ENCODE results near the gene ELFN1.

The ELFN1 gene

DNA sequence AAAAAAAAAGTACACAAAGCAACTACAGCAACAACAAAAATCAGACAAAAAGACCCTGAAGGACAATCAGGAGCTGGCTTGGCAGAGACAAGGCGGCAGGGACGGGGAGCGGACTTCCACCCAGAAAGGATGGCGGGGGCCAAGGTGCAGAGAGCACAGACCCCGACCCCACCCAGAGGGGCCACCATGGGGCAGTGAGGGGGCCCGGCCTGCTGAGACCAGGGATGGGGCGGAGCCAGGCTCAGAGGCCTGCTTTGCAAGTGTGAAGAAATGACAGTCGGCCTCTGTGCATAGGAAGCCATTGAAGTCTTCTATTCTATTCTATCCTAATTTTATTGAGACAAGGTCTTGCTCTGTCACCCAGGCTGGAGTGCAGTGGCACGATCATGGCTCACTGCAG is 82.0 kb downstream of the ELFN1 start:
- Mint-ChIP-seq H3K4me1 (no peaks in the 10 kb centered on the region), H3K4me3 (no peak overlapping the region), H3K27ac (no peak overlapping the region), H3K9me3 (no peaks in the 10 kb centered on the region), H3K36me3 (ENCODE audit: low read depth) (peaks cover 8% of the 10 kb centered on the region), H3K27me3 (ENCODE audit: low read depth) (peaks cover 60% of the 10 kb centered on the region)
- TF ChIP-seq CTCF (IDR thresholded peaks at IDR 0.05; ENCODE audit: unreplicated experiment in 3 of 3) = no peak

DNA sequence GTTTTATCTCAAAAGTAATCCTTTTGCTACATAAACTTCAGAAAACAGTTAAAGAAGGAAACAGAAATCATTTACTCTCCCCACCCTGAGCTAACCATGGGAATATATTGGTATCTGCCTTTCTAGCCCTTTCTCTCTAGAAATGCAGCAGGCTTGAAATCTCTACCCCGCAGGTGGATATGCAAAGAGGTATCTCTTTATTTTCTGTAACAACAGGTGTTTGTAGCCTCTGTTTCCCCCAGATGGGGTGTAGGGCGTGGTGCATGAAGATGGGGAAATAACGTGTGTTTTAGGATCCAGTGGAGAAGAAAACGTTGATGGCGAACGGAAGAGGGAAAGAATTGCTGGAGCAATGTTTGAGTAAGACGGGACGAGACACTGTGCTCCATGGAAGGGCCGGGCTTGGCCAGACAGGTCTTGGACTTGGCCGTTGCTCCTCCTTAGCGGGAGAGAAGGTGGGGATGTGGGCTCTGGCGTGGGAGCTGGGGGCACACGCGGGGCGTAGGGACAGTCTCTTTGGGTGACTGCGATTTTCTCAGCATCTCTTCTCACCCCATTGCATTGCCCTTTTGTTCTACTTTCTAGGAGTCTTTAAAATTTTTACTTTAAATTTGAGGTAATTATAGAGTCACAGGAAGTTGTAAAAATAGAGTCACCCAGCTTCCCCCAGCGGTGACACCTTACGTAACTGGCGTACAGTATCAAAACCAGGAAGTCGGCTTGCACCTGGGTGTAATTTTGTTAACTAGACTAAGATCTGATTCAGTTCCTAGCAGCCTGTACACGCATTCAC is 82.9 kb downstream of the ELFN1 start:
- H3K36me3 Mint-ChIP-seq (ENCODE audit: low read depth) = peaks cover under 1% of the 10 kb centered on the region
- H3K27ac Mint-ChIP-seq = no peak overlapping the region
- no peak for TF ChIP-seq CTCF (IDR thresholded peaks at IDR 0.05; ENCODE audit: unreplicated experiment in 3 of 3)
- peaks cover 64% of the 10 kb centered on the region for H3K27me3 Mint-ChIP-seq (ENCODE audit: low read depth)
- no peaks in the 10 kb centered on the region for H3K4me1 Mint-ChIP-seq
- no peaks in the 10 kb centered on the region for H3K9me3 Mint-ChIP-seq
- no peak overlapping the region for H3K4me3 Mint-ChIP-seq

DNA sequence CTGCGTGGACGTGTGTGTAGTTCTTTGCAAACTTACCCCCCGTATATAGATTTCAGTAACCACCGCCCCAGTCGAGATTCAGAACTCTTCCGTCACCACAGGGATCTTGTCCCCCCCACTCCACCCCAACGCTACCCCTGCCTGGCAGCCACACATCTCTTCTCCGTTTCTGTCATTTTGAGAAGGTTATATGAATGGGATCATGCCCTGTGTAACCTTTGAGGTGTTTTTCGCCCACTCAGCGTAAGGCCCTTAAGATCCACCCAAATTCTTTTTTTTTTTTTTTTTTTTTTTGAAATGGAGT is 83.4 kb downstream of the ELFN1 start:
- Mint-ChIP-seq H3K9me3 (no peaks in the 10 kb centered on the region), H3K4me1 (no peaks in the 10 kb centered on the region), H3K27me3 (ENCODE audit: low read depth) (peaks cover 61% of the 10 kb centered on the region), H3K36me3 (ENCODE audit: low read depth) (no peaks in the 10 kb centered on the region), H3K4me3 (no peak overlapping the region), H3K27ac (no peak overlapping the region)
- no peak for TF ChIP-seq CTCF (IDR thresholded peaks at IDR 0.05; ENCODE audit: unreplicated experiment in 3 of 3)

GRCh38 chr7:1754345-1754908 is 84.3 kb downstream of the ELFN1 start:
- Mint-ChIP-seq H3K4me3 (no peak overlapping the region), H3K27ac (no peak overlapping the region), H3K27me3 (ENCODE audit: low read depth) (peaks cover 63% of the 10 kb centered on the region), H3K9me3 (no peaks in the 10 kb centered on the region), H3K4me1 (no peaks in the 10 kb centered on the region), H3K36me3 (ENCODE audit: low read depth) (no peaks in the 10 kb centered on the region)
- TF ChIP-seq CTCF (IDR thresholded peaks at IDR 0.05; ENCODE audit: unreplicated experiment in 3 of 3) = no peak

GRCh38 chr7:1755783-1756625 is 85.9 kb downstream of the ELFN1 start:
- Mint-ChIP-seq H3K27me3 (ENCODE audit: low read depth) (peaks cover 65% of the 10 kb centered on the region), H3K4me1 (no peaks in the 10 kb centered on the region), H3K4me3 (no peak overlapping the region), H3K36me3 (ENCODE audit: low read depth) (no peaks in the 10 kb centered on the region), H3K9me3 (no peaks in the 10 kb centered on the region), H3K27ac (no peak overlapping the region)
- no peak for TF ChIP-seq CTCF (IDR thresholded peaks at IDR 0.05; ENCODE audit: unreplicated experiment in 3 of 3)

Measured in nephron (organoid).